NCI-H2196 treated with DMSO at 0.1 percent for 48 hours (cell line): ENCODE results near the gene TP53TG5.

Experiments
- DNase-seq: peaks from one replicate; lab custom pipeline; 2025; ENCODE audit not compliant: unreplicated experiment; lab: John Stamatoyannopoulos, UW

The TP53TG5 gene

GRCh38 chr20:45405571-45406259, 27.6 kb upstream of the TP53TG5 start:
- DNase-seq = no peak

- no peak for DNase-seq
Observed at GRCh38 chr20:45404438-45404837, 26.3 kb upstream of the TP53TG5 start.

GRCh38 chr20:45402946-45403345, 24.8 kb upstream of the TP53TG5 start:
- no peak for DNase-seq

- no peak for DNase-seq
Observed at GRCh38 chr20:45400346-45401031, 22.4 kb upstream of the TP53TG5 start.

- DNase-seq = no peak
Observed at GRCh38 chr20:45399018-45399417, 20.9 kb upstream of the TP53TG5 start.

- no peak for DNase-seq
Observed at GRCh38 chr20:45395114-45395415, 16.9 kb upstream of the TP53TG5 start.

- DNase-seq = no peak
Observed at GRCh38 chr20:45394221-45395113, 16.3 kb upstream of the TP53TG5 start.

GRCh38 chr20:45392733-45393132, 14.6 kb upstream of the TP53TG5 start:
- no peak for DNase-seq

GRCh38 chr20:45391559-45391958, 13.4 kb upstream of the TP53TG5 start:
- no peak for DNase-seq

GRCh38 chr20:45390931-45391330, 12.8 kb upstream of the TP53TG5 start:
- DNase-seq = no peak

- no peak for DNase-seq
Observed at GRCh38 chr20:45387274-45387673, 9.1 kb upstream of the TP53TG5 start.

- DNase-seq = peak; percentile 12
Observed at GRCh38 chr20:45377269-45377668, 856 bp downstream of the TP53TG5 start.

- no peak for DNase-seq
Observed at GRCh38 chr20:45374966-45375365, 3.2 kb downstream of the TP53TG5 start.

- DNase-seq = no peak
Observed at GRCh38 chr20:45374101-45374467, 4.0 kb downstream of the TP53TG5 start.

- DNase-seq = peak; percentile 91
Observed at GRCh38 chr20:45373353-45374100, 4.6 kb downstream of the TP53TG5 start.

- DNase-seq = no peak
Observed at GRCh38 chr20:45372646-45373352, 5.3 kb downstream of the TP53TG5 start.

GRCh38 chr20:45372241-45372640, 5.9 kb downstream of the TP53TG5 start:
- no peak for DNase-seq

- no peak for DNase-seq
Observed at GRCh38 chr20:45370571-45371160, 7.5 kb downstream of the TP53TG5 start.

GRCh38 chr20:45368221-45368980, 9.7 kb downstream of the TP53TG5 start:
- DNase-seq = no peak

- DNase-seq = no peak
Observed at GRCh38 chr20:45367126-45367525, 11.0 kb downstream of the TP53TG5 start.
